HCT116 (cell line): ENCODE measurements around the gene ADAM17. TPM values are rescaled to one million over a fixed set of nuclear protein-coding genes. Genes with fewer than 3 reads are reported as not detected.

ENCODE experiments used
- ATAC-seq: fragments of 200-7000 bp; cut with Tn5 transposase; 2 replicates; pipeline ENCODE4 v1.9.1; 2020; ENCODE audit warnings: mild to moderate bottlenecking, moderate library complexity
- BruUV-seq: library from RNA; stranded (reverse); fragments of 400-500 nt; replicated peaks from 2 replicates; lab custom pipeline; 2021; lab: Mats Ljungman, UMichigan
- CTCF ChIA-PET: fragments of 300-600 bp; sonication (Branson Sonifier 250); formaldehyde crosslinking; loops from one replicate; lab custom pipeline; 2021; ENCODE audit warnings: antibody characterized with exemption; lab: Charles Lee
- POLR2A ChIA-PET: fragments of 300-600, 350-600 bp; sonication (Branson Sonifier 250); formaldehyde crosslinking; loops from one replicate; lab custom pipeline; 2021; ENCODE audit warnings: antibody characterized with exemption; lab: Charles Lee
- RAD21 ChIA-PET, 2 experiments: fragments of 300-600 bp; sonication (Branson Sonifier 250); formaldehyde crosslinking; loops; one replicate each; lab custom pipeline; 2023; ENCODE audit warnings: low total read pairs in 2 of 2; ENCODE audit not compliant: uncharacterized antibody in 2 of 2, unreplicated experiment in 2 of 2, low non-redundant PET in 1 of 2; lab: Charles Lee
- DNase-seq: peaks from one replicate; pipeline ENCODE4 v3.0.0-alpha.2; 2010; ENCODE audit warnings: low read depth, low spot score
- H2AFZ ChIP-seq: fragments of 200-600 bp; shearing (Covaris generic), sonication (generic); 2 replicates; pipeline ENCODE4 v1.6.1; 2017; ENCODE audit warnings: low read depth, mixed run types, mixed read lengths, antibody characterized with exemption, low read length; ENCODE audit not compliant: poor library complexity, severe bottlenecking
- H3K27ac ChIP-seq: 2 replicates; pipeline ENCODE4 v1.5.1; 2012; ENCODE audit warnings: low read depth, low read length
- H3K27me3 ChIP-seq: fragments of 200-600 bp; sonication (generic); 2 replicates; pipeline ENCODE4 v1.6.1; 2016; ENCODE audit warnings: mixed run types, low read length, mixed read lengths; ENCODE audit not compliant: insufficient read depth
- H3K36me3 ChIP-seq, 2 experiments: fragments of 200-500 bp in 1 of 2; fragments of 200-600 bp in 1 of 2; sonication (Bioruptor generic) in 1 of 2; sonication (generic) in 1 of 2; 2 replicates each; pipeline versions ENCODE4 v1.5.1 to v1.6.1; 2014 to 2016; ENCODE audit warnings: low read length in 2 of 2, inconsistent platforms in 1 of 2, mixed read lengths in 1 of 2, mixed run types in 1 of 2; ENCODE audit not compliant: insufficient read depth in 2 of 2, control insufficient read depth in 1 of 2
- H3K4me1 ChIP-seq, 2 experiments: fragments of 200-600 bp in 1 of 2; sonication (generic) in 1 of 2; 2 replicates each; pipeline versions ENCODE4 v1.5.1 to v1.6.1; 2012 to 2017; ENCODE audit warnings: low read length in 2 of 2, inconsistent platforms in 1 of 2, mild to moderate bottlenecking in 1 of 2, mixed read lengths in 1 of 2, mixed run types in 1 of 2, moderate library complexity in 1 of 2; ENCODE audit not compliant: insufficient read depth in 2 of 2, control insufficient read depth in 1 of 2
- H3K4me2 ChIP-seq: fragments of 200-600 bp; sonication (generic); 2 replicates; pipeline ENCODE4 v1.6.1; 2017; ENCODE audit warnings: mixed run types, low read length, mixed read lengths
- H3K4me3 ChIP-seq, 2 experiments: fragments of 200-600 bp in 1 of 2; sonication (generic) in 1 of 2; replicated peaks in 1 of 2; 2 replicates each; pipeline ENCODE4 v1.5.1; 2011 to 2016; ENCODE audit warnings: low read length in 2 of 2, control low read depth in 1 of 2, low read depth in 1 of 2, mild to moderate bottlenecking in 1 of 2, mixed read lengths in 1 of 2, mixed run types in 1 of 2
- H3K79me2 ChIP-seq: fragments of 200-600 bp; sonication (generic); 2 replicates; pipeline ENCODE4 v1.6.1; 2017; ENCODE audit warnings: mild to moderate bottlenecking, mixed run types, low read length, moderate library complexity, mixed read lengths; ENCODE audit not compliant: insufficient read depth
- H3K9ac ChIP-seq: fragments of 200-600 bp; sonication (generic); 2 replicates; pipeline ENCODE4 v1.6.1; 2016; ENCODE audit warnings: low read length, mixed read lengths
- H3K9me2 ChIP-seq: fragments of 200-600 bp; sonication (generic), shearing (Covaris generic); 2 replicates; pipeline ENCODE4 v1.6.1; 2017; ENCODE audit warnings: mixed run types, mild to moderate bottlenecking, moderate library complexity; ENCODE audit not compliant: insufficient read depth
- H3K9me3 ChIP-seq, 2 experiments: fragments of 200-500 bp in 1 of 2; fragments of 200-600 bp in 1 of 2; sonication (Bioruptor generic) in 1 of 2; sonication (generic) in 1 of 2; 2 replicates each; pipeline ENCODE4 v1.6.1; 2014 to 2017; ENCODE audit warnings: low read length in 2 of 2, mixed read lengths in 2 of 2, inconsistent platforms in 1 of 2, low read depth in 1 of 2, mild to moderate bottlenecking in 1 of 2, mixed run types in 1 of 2, moderate library complexity in 1 of 2; ENCODE audit not compliant: control insufficient read depth in 1 of 2, insufficient read depth in 1 of 2
- H4K20me1 ChIP-seq: fragments of 200-600 bp; sonication (generic), shearing (Covaris generic); 2 replicates; pipeline ENCODE4 v1.6.1; 2017; ENCODE audit warnings: mixed run types, mild to moderate bottlenecking, moderate library complexity; ENCODE audit not compliant: insufficient read depth
- EGR1 ChIP-seq: IDR thresholded peaks from 2 replicates; pipeline ENCODE4 v1.6.1; 2012; ENCODE audit warnings: low read depth
- ELF1 ChIP-seq: IDR thresholded peaks from 2 replicates; pipeline ENCODE4 v1.6.1; 2012; ENCODE audit warnings: low read depth, borderline replicate concordance
- TCF7L2 ChIP-seq: IDR thresholded peaks from 2 replicates; pipeline ENCODE4 v1.7.0; 2011; ENCODE audit warnings: borderline replicate concordance, inconsistent platforms; ENCODE audit not compliant: insufficient read depth, insufficient read length; ENCODE audit errors: extremely low read depth
- intact Hi-C: fragments of 100-400 bp; cut with micrococcal nuclease; formaldehyde crosslinking; loops from 2 replicates; pipeline ENCODE4 v1.10.0; 2022
- total RNA-seq: library from RNA; stranded (reverse); gene quantifications from one replicate; pipeline ENCODE4 v1.2.1, GENCODE V29; 2021; ENCODE audit not compliant: unreplicated experiment

Gene ADAM17
- total RNA-seq, 1 experiment from 2014 or later = 39.2 TPM

- Histone ChIP-seq H3K9ac (no peak overlapping the region), H3K4me2 (no peak overlapping the region), H3K79me2 (peaks cover 10% of the 10 kb centered on the region; the same call in 1 of the 2 replicates), H2AFZ (no peak overlapping the region), H3K9me3 (no peaks in the 10 kb centered on the region), H3K4me3 (no peak overlapping the region), H3K36me3 (no peaks in the 10 kb centered on the region; a peak in 2 of 4 replicates), H3K4me1 (0 out of 4 replicates have a peak, but pooled peaks cover 0 to 5% of the 10 kb centered on the region in 2 experiments), H3K27me3 (no peaks in the 10 kb centered on the region), H3K9me2 (no peaks in the 10 kb centered on the region), H4K20me1 (no peaks in the 10 kb centered on the region), H3K27ac (no peak overlapping the region)
- no peak for ATAC-seq
- TF ChIP-seq ELF1 (no peak), EGR1 (no peak)
- DNase-seq = no peak
- BruUV-seq = no TSS peak
- POLR2A ChIA-PET = no interaction called here
- intact Hi-C loops = no loop called here
- RAD21 ChIA-PET = no interaction called here
- CTCF ChIA-PET = no interaction called here
Measured at GRCh38 chr2:9527995-9528787, 27.4 kb downstream of the ADAM17 start.

GRCh38 chr2:9525266-9525665, 30.4 kb downstream of the ADAM17 start:
- TF ChIP-seq TCF7L2 = no peak
- Histone ChIP-seq H3K4me2 (no peak overlapping the region), H4K20me1 (no peaks in the 10 kb centered on the region), H3K9me3 (no peaks in the 10 kb centered on the region), H2AFZ (no peak overlapping the region), H3K27me3 (no peaks in the 10 kb centered on the region), H3K27ac (no peak overlapping the region), H3K4me3 (no peak overlapping the region), H3K36me3 (peaks cover under 1 to 4% of the 10 kb centered on the region in 2 experiments; a peak in 3 of 4 replicates), H3K4me1 (no peaks in the 10 kb centered on the region), H3K9me2 (no peaks in the 10 kb centered on the region), H3K79me2 (0 out of 2 replicates have a peak, but pooled peaks cover 10% of the 10 kb centered on the region), H3K9ac (no peak overlapping the region)
- ChIA-PET RAD21 (no interaction called here), POLR2A (no interaction called here), CTCF (no interaction called here)
- no peak for ATAC-seq
- intact Hi-C loops = no loop called here
- no TSS peak for BruUV-seq
- DNase-seq = no peak
